Measurements from ENCODE around the gene LRP8.

Gene LRP8

GRCh38 chr1:53331446-53332185 is 3.7 kb upstream of the LRP8 start:
- H3K36me3 ChIP-seq: no peaks in the 10 kb centered on the region
- H4K20me1 ChIP-seq: no peaks in the 10 kb centered on the region
- no peaks in the 10 kb centered on the region for H3K27me3 ChIP-seq
- no peak overlapping the region for H3K4me2 ChIP-seq
- no peak overlapping the region for H3K9ac ChIP-seq
- H3K4me3 ChIP-seq: no peak overlapping the region
- no peak overlapping the region for H3K27ac ChIP-seq
- H3K4me1 ChIP-seq: peaks cover 27% of the 10 kb centered on the region
- TF ChIP-seq Cebpa-rat (IDR thresholded peaks at IDR 0.05): no peak
- H3K9me3 ChIP-seq: no peaks in the 10 kb centered on the region

GRCh38 chr1:53330819-53331218 is 2.9 kb upstream of the LRP8 start:
- H3K27ac ChIP-seq: no peak overlapping the region
- H3K4me2 ChIP-seq: no peak overlapping the region
- no peak for TF ChIP-seq Cebpa-rat (IDR thresholded peaks at IDR 0.05)
- H3K4me1 ChIP-seq: peaks cover 28% of the 10 kb centered on the region
- no peak overlapping the region for H3K9ac ChIP-seq
- H3K27me3 ChIP-seq: no peaks in the 10 kb centered on the region
- H3K4me3 ChIP-seq: no peak overlapping the region
- H4K20me1 ChIP-seq: peaks cover 2% of the 10 kb centered on the region
- H3K36me3 ChIP-seq: no peaks in the 10 kb centered on the region
- no peaks in the 10 kb centered on the region for H3K9me3 ChIP-seq

- 0 out of 2 replicates have a peak overlapping the region, but pooled peaks have one; percentile 90 for H3K27ac ChIP-seq
- peak overlapping the region; percentile 85; the same call in 1 of the 2 replicates for H3K9ac ChIP-seq
- peaks cover 22% of the 10 kb centered on the region for H4K20me1 ChIP-seq
- no peak for TF ChIP-seq Cebpa-rat (IDR thresholded peaks at IDR 0.05)
- peak overlapping the region; percentile 98 for H3K4me3 ChIP-seq
- H3K27me3 ChIP-seq: no peaks in the 10 kb centered on the region
- H3K9me3 ChIP-seq: no peaks in the 10 kb centered on the region
- H3K4me2 ChIP-seq: peak overlapping the region; percentile 89
- H3K36me3 ChIP-seq: peaks cover 17% of the 10 kb centered on the region
- H3K4me1 ChIP-seq: peaks cover 41% of the 10 kb centered on the region
These were observed 950 bp upstream of the LRP8 start for GRCh38 chr1:53328541-53329499.

GRCh38 chr1:53327182-53327913 is 522 bp downstream of the LRP8 start:
- Histone ChIP-seq H3K4me2 (peak overlapping the region; percentile 89), H3K9me3 (no peaks in the 10 kb centered on the region), H3K4me3 (peak overlapping the region; percentile 98), H3K9ac (peak overlapping the region; percentile 85), H3K27me3 (no peaks in the 10 kb centered on the region), H4K20me1 (peaks cover 36% of the 10 kb centered on the region), H3K4me1 (peaks cover 55% of the 10 kb centered on the region), H3K36me3 (peaks cover 32% of the 10 kb centered on the region), H3K27ac (peak overlapping the region; percentile 90)
- TF ChIP-seq Cebpa-rat (IDR thresholded peaks at IDR 0.05): no peak

GRCh38 chr1:53326598-53327181 is 1.2 kb downstream of the LRP8 start:
- Histone ChIP-seq H3K27ac (peak overlapping the region; percentile 90), H3K9ac (peak overlapping the region; percentile 85), H3K4me3 (peak overlapping the region; percentile 98), H3K36me3 (peaks cover 36% of the 10 kb centered on the region), H3K9me3 (no peaks in the 10 kb centered on the region), H3K4me2 (peak overlapping the region; percentile 89), H3K4me1 (peaks cover 62% of the 10 kb centered on the region), H4K20me1 (peaks cover 43% of the 10 kb centered on the region), H3K27me3 (no peaks in the 10 kb centered on the region)
- no peak for TF ChIP-seq Cebpa-rat (IDR thresholded peaks at IDR 0.05)

GRCh38 chr1:53326088-53326597 is 1.7 kb downstream of the LRP8 start:
- no peak for TF ChIP-seq Cebpa-rat (IDR thresholded peaks at IDR 0.05)

GRCh38 chr1:53325326-53326087 is 2.4 kb downstream of the LRP8 start:
- Histone ChIP-seq H3K36me3 (peaks cover 44% of the 10 kb centered on the region), H3K4me1 (peaks cover 72% of the 10 kb centered on the region), H4K20me1 (peaks cover 55% of the 10 kb centered on the region), H3K4me2 (peak overlapping the region; percentile 89), H3K9me3 (no peaks in the 10 kb centered on the region), H3K9ac (peak overlapping the region; percentile 80), H3K27me3 (no peaks in the 10 kb centered on the region), H3K27ac (peak overlapping the region; percentile 82), H3K4me3 (peak overlapping the region; percentile 98)
- no peak for TF ChIP-seq Cebpa-rat (IDR thresholded peaks at IDR 0.05)

More at GRCh38 chr1:53326088-53326597, 1.7 kb downstream of the LRP8 start:
- Histone ChIP-seq H3K27ac (peak overlapping the region; percentile 90), H3K9ac (peak overlapping the region; percentile 85), H3K4me1 (peaks cover 67% of the 10 kb centered on the region), H3K27me3 (no peaks in the 10 kb centered on the region), H3K4me3 (peak overlapping the region; percentile 98), H3K36me3 (peaks cover 37% of the 10 kb centered on the region), H3K9me3 (no peaks in the 10 kb centered on the region), H3K4me2 (peak overlapping the region; percentile 89), H4K20me1 (peaks cover 48% of the 10 kb centered on the region)

GRCh38 chr1:53324728-53325297 is 3.1 kb downstream of the LRP8 start:
- no peak overlapping the region for H3K27ac ChIP-seq
- H3K4me3 ChIP-seq: no peak overlapping the region
- no peak overlapping the region for H3K9ac ChIP-seq
- peaks cover 72% of the 10 kb centered on the region for H3K4me1 ChIP-seq
- no peaks in the 10 kb centered on the region for H3K9me3 ChIP-seq
- H3K4me2 ChIP-seq: peak overlapping the region; percentile 97
- no peaks in the 10 kb centered on the region for H3K27me3 ChIP-seq
- H4K20me1 ChIP-seq: peaks cover 62% of the 10 kb centered on the region
- no peak for TF ChIP-seq Cebpa-rat (IDR thresholded peaks at IDR 0.05)
- H3K36me3 ChIP-seq: peaks cover 47% of the 10 kb centered on the region
